Endodermal cell (in vitro differentiated cells): ENCODE results near the gene KCNMA1. TPM values are rescaled to one million over a fixed set of nuclear protein-coding genes. Genes with fewer than 3 reads are reported as not detected.

Source experiments
- DNase-seq: peaks from one replicate; pipeline ENCODE4 v3.0.0-alpha.2; 2017
- H3K27ac ChIP-seq: 2 replicates; pipeline ENCODE4 v1.5.1; 2013; ENCODE audit warnings: mild to moderate bottlenecking, low read depth, low read length, moderate library complexity
- H3K27me3 ChIP-seq: 2 replicates; pipeline ENCODE4 v1.6.1; 2013; ENCODE audit warnings: mild to moderate bottlenecking, low read length, moderate library complexity; ENCODE audit not compliant: insufficient read depth, control insufficient read depth, poor library complexity, severe bottlenecking
- H3K36me3 ChIP-seq: 2 replicates; pipeline ENCODE4 v1.7.0; 2013; ENCODE audit warnings: mild to moderate bottlenecking, low read length, moderate library complexity; ENCODE audit not compliant: control insufficient read depth, insufficient read depth
- H3K4me1 ChIP-seq: one replicate; pipeline ENCODE4 v1.7.0; 2013; ENCODE audit warnings: low read length; ENCODE audit not compliant: control insufficient read depth, insufficient read depth
- H3K4me3 ChIP-seq: 2 replicates; pipeline ENCODE4 v1.5.1; 2013; ENCODE audit warnings: mild to moderate bottlenecking, low read length, moderate library complexity
- H3K9ac ChIP-seq: 2 replicates; pipeline ENCODE4 v1.6.1; 2013; ENCODE audit warnings: mild to moderate bottlenecking, low read length, moderate library complexity; ENCODE audit not compliant: poor library complexity, severe bottlenecking; ENCODE audit errors: extremely low read depth
- H3K9me3 ChIP-seq: 2 replicates; pipeline ENCODE4 v1.6.1; 2013; ENCODE audit warnings: mild to moderate bottlenecking, low read length, moderate library complexity; ENCODE audit not compliant: control insufficient read depth
- H3K27ac Mint-ChIP-seq: 2 replicates; pipeline ENCODE4 v1.8.0; 2020; ENCODE audit warnings: mixed read lengths
- H3K27me3 Mint-ChIP-seq: 2 replicates; pipeline ENCODE4 v1.8.0; 2021; ENCODE audit warnings: mild to moderate bottlenecking, mixed read lengths; ENCODE audit not compliant: insufficient read depth
- H3K36me3 Mint-ChIP-seq: 2 replicates; pipeline ENCODE4 v1.8.0; 2020; ENCODE audit warnings: low read depth, mixed read lengths
- H3K4me1 Mint-ChIP-seq: 2 replicates; pipeline ENCODE4 v1.8.0; 2020; ENCODE audit warnings: mixed read lengths
- H3K4me3 Mint-ChIP-seq: 2 replicates; pipeline ENCODE4 v1.8.0; 2020; ENCODE audit warnings: mild to moderate bottlenecking, moderate library complexity, mixed read lengths
- H3K9me3 Mint-ChIP-seq: 2 replicates; pipeline ENCODE4 v1.8.0; 2020; ENCODE audit warnings: mild to moderate bottlenecking, mixed read lengths
- CTCF ChIP-seq: fragments of 200-600 bp; sonication (generic); conservative IDR thresholded peaks from 2 replicates; pipeline ENCODE4 v1.5.0; 2021; ENCODE audit warnings: antibody characterized with exemption, mild to moderate bottlenecking
- WGBS, 2 experiments: methylation state at CpG; one replicate each; pipeline versions ENCODE4 v1.1.5 to v1.1.7; 2013; ENCODE audit warnings: missing lambda C conversion rate in 2 of 2, mixed read lengths in 1 of 2; ENCODE audit not compliant: insufficient coverage in 1 of 2, insufficient read length in 1 of 2; 5-methylcytosine and 5-hydroxymethylcytosine counted together
- total RNA-seq, 2 donors: library from RNA; stranded (reverse); fragmentation: NEBNext Ultra II Directional in 1 of 2; extraction: Animal tissue kit (Norgen Biotek cat#: 25700) in 1 of 2; gene quantifications; 2 replicates in 1 of 2; 3 replicates in 1 of 2; pipeline ENCODE4 v1.2.1, GENCODE V29; 2021

The KCNMA1 gene
- total RNA-seq, 2 donors from 2014 or later: 0.55 to 1.3 TPM

- H3K9me3 ChIP-seq: no peaks in the 10 kb centered on the region
- Mint-ChIP-seq H3K27me3 (no peaks in the 10 kb centered on the region), H3K36me3 (no peaks in the 10 kb centered on the region), H3K9me3 (no peaks in the 10 kb centered on the region), H3K4me1 (no peaks in the 10 kb centered on the region), H3K27ac (no peak overlapping the region), H3K4me3 (no peak overlapping the region)
- H3K4me3 ChIP-seq: no peak overlapping the region
- no peaks in the 10 kb centered on the region for H3K36me3 ChIP-seq
- no peak overlapping the region for H3K27ac ChIP-seq
- no peak for DNase-seq
- no peaks in the 10 kb centered on the region for H3K4me1 ChIP-seq
- no peaks in the 10 kb centered on the region for H3K27me3 ChIP-seq
- no peak overlapping the region for H3K9ac ChIP-seq
- no peak for TF ChIP-seq CTCF
- WGBS, 2 experiments: 89 to 91% methylated on average over 1 to 4 of the region's 4 CpGs
These were observed 566.6 kb downstream of the KCNMA1 start for GRCh38 chr10:77071001-77071511.

GRCh38 chr10:77070346-77070745 is 567.3 kb downstream of the KCNMA1 start:
- no peak overlapping the region for H3K4me3 ChIP-seq
- H3K36me3 Mint-ChIP-seq: no peaks in the 10 kb centered on the region
- no peak overlapping the region for H3K4me3 Mint-ChIP-seq
- H3K27me3 Mint-ChIP-seq: no peaks in the 10 kb centered on the region
- H3K4me1 Mint-ChIP-seq: no peaks in the 10 kb centered on the region
- H3K9me3 Mint-ChIP-seq: no peaks in the 10 kb centered on the region
- no peaks in the 10 kb centered on the region for H3K9me3 ChIP-seq
- no peak overlapping the region for H3K9ac ChIP-seq
- H3K27ac Mint-ChIP-seq: no peak overlapping the region
- DNase-seq: no peak
- no peaks in the 10 kb centered on the region for H3K27me3 ChIP-seq
- H3K36me3 ChIP-seq: no peaks in the 10 kb centered on the region
- H3K4me1 ChIP-seq: no peaks in the 10 kb centered on the region
- H3K27ac ChIP-seq: no peak overlapping the region
- 87 to 90% methylated on average over 2 to 5 of the region's 5 CpGs for WGBS, 2 experiments
- no peak for TF ChIP-seq CTCF

GRCh38 chr10:77068969-77069368 is 568.6 kb downstream of the KCNMA1 start:
- 37 to 52% methylated on average over 2 to 3 of the region's 3 CpGs for WGBS, 2 experiments
- Histone ChIP-seq H3K9ac (no peak overlapping the region), H3K9me3 (no peaks in the 10 kb centered on the region), H3K36me3 (no peaks in the 10 kb centered on the region), H3K4me3 (no peak overlapping the region), H3K4me1 (no peaks in the 10 kb centered on the region), H3K27me3 (no peaks in the 10 kb centered on the region), H3K27ac (no peak overlapping the region)
- no peaks in the 10 kb centered on the region for H3K4me1 Mint-ChIP-seq
- no peaks in the 10 kb centered on the region for H3K9me3 Mint-ChIP-seq
- no peaks in the 10 kb centered on the region for H3K36me3 Mint-ChIP-seq
- H3K4me3 Mint-ChIP-seq: no peak overlapping the region
- no peak overlapping the region for H3K27ac Mint-ChIP-seq
- no peak for TF ChIP-seq CTCF
- no peak for DNase-seq
- H3K27me3 Mint-ChIP-seq: no peaks in the 10 kb centered on the region
